AG09319 (cell line): ENCODE data around the gene LRRC23.

Experiments used
- DNase-seq: peaks from one replicate; pipeline ENCODE4 v3.0.0-alpha.2; 2010; ENCODE audit warnings: low read depth; ENCODE audit errors: extremely low read depth
- TF ChIP-seq, protein P1 (sequence below): IDR thresholded peaks from 2 replicates; pipeline ENCODE4 v1.5.1; 2011; ENCODE audit warnings: low read depth, mild to moderate bottlenecking, inconsistent platforms, low read length, moderate library complexity

Gene LRRC23

DNA sequence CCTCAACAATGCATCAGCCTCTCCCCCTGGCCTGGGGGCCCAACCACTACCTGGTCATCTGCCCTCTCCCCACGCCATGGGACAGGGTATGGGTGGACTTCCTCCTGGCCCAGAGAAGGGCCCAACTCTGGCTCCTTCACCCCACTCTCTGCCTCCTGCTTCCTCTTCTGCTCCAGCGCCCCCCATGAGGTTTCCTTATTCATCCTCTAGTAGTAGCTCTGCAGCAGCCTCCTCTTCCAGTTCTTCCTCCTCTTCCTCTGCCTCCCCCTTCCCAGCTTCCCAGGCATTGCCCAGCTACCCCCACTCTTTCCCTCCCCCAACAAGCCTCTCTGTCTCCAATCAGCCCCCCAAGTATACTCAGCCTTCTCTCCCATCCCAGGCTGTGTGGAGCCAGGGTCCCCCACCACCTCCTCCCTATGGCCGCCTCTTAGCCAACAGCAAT, 31.6 kb downstream of the LRRC23 start:
- TF ChIP-seq, protein P1, sequence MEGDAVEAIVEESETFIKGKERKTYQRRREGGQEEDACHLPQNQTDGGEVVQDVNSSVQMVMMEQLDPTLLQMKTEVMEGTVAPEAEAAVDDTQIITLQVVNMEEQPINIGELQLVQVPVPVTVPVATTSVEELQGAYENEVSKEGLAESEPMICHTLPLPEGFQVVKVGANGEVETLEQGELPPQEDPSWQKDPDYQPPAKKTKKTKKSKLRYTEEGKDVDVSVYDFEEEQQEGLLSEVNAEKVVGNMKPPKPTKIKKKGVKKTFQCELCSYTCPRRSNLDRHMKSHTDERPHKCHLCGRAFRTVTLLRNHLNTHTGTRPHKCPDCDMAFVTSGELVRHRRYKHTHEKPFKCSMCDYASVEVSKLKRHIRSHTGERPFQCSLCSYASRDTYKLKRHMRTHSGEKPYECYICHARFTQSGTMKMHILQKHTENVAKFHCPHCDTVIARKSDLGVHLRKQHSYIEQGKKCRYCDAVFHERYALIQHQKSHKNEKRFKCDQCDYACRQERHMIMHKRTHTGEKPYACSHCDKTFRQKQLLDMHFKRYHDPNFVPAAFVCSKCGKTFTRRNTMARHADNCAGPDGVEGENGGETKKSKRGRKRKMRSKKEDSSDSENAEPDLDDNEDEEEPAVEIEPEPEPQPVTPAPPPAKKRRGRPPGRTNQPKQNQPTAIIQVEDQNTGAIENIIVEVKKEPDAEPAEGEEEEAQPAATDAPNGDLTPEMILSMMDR: no peak

DNA sequence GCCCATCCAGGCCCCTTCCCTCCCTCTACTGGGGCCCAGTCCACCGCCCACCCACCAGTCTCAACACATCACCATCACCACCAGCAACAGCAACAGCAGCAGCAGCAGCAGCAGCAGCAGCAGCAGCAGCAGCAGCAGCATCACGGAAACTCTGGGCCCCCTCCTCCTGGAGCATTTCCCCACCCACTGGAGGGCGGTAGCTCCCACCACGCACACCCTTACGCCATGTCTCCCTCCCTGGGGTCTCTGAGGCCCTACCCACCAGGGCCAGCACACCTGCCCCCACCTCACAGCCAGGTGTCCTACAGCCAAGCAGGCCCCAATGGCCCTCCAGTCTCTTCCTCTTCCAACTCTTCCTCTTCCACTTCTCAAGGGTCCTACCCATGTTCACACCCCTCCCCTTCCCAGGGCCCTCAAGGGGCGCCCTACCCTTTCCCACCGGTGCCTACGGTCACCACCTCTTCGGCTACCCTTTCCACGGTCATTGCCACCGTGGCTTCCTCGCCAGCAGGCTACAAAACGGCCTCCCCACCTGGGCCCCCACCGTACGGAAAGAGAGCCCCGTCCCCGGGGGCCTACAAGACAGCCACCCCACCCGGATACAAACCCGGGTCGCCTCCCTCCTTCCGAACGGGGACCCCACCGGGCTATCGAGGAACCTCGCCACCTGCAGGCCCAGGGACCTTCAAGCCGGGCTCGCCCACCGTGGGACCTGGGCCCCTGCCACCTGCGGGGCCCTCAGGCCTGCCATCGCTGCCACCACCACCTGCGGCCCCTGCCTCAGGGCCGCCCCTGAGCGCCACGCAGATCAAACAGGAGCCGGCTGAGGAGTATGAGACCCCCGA, 32.2 kb downstream of the LRRC23 start:
- TF ChIP-seq, protein P1: no peak
- no peak for DNase-seq

More for the DNA sequence above, 31.6 kb downstream of the LRRC23 start:
- no peak for DNase-seq

DNA sequence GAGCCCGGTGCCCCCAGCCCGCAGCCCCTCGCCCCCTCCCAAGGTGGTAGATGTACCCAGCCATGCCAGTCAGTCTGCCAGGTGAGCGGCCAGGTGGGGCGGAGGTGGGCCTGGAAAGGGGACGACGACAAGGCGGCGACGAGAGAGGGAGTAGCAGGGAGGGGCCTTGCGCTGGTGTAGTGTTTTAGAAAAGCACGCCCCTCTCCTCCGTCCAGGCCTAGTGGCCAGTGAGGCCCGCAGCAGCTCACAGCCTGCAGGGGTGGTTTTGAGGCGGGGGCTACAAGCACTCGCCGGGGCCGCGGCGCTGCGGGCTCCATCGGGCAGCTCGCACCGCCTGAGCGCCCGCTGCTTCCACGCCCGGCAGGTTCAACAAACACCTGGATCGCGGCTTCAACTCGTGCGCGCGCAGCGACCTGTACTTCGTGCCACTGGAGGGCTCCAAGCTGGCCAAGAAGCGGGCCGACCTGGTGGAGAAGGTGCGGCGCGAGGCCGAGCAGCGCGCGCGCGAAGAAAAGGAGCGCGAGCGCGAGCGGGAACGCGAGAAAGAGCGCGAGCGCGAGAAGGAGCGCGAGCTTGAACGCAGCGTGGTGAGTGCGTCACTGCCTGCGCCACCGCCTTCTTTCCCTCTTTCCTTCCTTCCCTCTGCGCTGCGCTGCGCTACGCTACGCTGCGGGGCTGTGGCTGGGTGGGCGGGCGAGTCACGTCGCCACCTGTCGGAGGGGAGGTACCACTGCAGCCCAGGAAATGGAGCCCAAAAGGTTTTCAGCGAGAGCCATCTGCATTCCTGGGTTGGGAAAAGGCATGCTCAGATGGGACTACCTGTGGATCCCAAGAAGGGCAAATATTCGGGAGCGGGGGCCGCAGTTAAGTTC, 33.1 kb downstream of the LRRC23 start:
- TF ChIP-seq, protein P1: peak; percentile 93
- DNase-seq: peak; percentile 73

DNA sequence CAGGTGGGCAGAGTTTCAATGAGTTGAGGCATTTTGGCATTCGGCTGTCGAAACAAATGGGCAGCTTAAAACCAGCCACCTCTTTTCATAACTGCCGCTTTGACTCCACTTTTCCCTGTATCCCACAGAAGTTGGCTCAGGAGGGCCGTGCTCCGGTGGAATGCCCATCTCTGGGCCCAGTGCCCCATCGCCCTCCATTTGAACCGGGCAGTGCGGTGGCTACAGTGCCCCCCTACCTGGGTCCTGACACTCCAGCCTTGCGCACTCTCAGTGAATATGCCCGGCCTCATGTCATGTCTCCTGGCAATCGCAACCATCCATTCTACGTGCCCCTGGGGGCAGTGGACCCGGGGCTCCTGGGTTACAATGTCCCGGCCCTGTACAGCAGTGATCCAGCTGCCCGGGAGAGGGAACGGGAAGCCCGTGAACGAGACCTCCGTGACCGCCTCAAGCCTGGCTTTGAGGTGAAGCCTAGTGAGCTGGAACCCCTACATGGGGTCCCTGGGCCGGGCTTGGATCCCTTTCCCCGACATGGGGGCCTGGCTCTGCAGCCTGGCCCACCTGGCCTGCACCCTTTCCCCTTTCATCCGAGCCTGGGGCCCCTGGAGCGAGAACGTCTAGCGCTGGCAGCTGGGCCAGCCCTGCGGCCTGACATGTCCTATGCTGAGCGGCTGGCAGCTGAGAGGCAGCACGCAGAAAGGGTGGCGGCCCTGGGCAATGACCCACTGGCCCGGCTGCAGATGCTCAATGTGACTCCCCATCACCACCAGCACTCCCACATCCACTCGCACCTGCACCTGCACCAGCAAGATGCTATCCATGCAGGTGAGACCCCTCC, 34.0 kb downstream of the LRRC23 start:
- no peak for DNase-seq
- TF ChIP-seq, protein P1: no peak

DNA sequence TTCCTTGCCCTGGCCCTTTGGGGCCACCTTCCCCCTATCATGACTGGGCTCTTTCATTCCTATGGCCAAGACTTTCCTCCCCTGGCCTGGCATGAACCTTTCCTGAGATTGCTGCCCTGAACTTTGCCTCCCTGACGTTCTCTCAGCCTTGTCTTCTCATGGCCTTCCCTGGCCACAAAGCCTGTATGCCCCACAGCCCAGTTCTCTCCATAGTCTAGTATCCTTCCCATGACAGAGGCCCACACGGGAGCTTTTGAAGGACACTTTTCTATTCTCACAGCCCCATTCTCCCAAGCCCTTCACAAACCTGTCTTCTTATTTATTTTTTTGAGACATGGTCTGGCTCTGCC, 34.5 kb downstream of the LRRC23 start:
- TF ChIP-seq, protein P1: no peak
- DNase-seq: no peak

DNA sequence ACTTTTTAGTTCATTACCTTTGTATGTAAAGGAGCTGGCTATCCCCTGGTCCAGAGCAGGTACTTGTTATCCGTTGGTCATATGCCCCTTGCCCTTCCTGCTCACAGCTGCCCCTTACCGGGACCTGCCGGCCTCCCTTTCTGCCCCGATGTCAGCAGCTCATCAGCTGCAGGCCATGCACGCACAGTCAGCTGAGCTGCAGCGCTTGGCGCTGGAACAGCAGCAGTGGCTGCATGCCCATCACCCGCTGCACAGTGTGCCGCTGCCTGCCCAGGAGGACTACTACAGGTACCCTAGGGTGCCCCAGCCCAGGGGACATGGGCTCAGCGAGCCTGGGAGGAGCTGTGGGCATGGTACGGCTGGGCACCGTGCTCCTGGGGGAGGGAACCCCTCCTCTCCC, 36.6 kb downstream of the LRRC23 start:
- DNase-seq: no peak
- TF ChIP-seq, protein P1: no peak
